ENCODE data around the gene TNS1.

TNS1 gene

GRCh38 chr2:218002143-218002844, 501 bp downstream of the TNS1 start:
- DNase-seq (ENCODE audit: extremely low read depth in 1 of 2, low read depth in 1 of 2): no peak

DNA sequence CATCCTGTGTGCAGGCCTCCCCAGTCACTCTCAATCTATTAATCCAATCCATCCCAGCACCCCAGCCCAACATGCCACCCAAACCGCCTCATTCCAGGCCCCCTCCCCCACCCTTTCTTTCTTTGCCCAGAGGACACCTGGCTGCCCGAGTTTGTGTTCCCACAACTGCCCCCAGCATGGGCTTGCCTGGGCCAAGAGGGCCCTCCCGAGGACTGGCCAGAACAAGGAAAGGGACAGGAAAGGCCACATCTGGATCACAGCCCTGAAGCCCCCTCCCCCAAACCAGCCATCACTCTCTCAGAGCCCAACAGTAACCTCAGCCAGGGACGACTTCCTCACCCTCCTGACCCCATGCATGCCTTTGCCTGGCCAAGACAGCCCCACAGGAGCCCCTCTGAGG, 1.2 kb downstream of the TNS1 start:
- DNase-seq (ENCODE audit: extremely low read depth in 1 of 2, low read depth in 1 of 2): no peak

DNA sequence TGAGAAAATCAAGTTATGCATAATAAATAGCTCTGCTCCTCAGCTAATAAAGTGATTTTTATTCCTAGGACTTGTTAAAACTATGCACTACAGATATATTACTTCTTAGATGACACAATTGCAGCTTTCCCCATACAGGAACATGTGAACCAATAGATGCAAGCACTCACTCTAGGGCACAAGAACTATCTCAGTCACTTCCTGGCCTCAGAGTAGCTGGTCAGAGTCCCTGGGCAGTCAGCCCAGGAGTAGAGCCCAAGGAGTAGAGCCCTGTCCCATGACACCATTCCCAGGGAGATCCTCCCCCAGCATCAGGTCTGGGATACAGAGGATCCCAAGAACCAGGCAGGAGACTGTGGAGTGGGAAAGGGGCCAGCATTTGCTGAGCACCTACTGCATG, 2.7 kb downstream of the TNS1 start:
- DNase-seq (ENCODE audit: extremely low read depth in 1 of 2, low read depth in 1 of 2): no peak

DNA sequence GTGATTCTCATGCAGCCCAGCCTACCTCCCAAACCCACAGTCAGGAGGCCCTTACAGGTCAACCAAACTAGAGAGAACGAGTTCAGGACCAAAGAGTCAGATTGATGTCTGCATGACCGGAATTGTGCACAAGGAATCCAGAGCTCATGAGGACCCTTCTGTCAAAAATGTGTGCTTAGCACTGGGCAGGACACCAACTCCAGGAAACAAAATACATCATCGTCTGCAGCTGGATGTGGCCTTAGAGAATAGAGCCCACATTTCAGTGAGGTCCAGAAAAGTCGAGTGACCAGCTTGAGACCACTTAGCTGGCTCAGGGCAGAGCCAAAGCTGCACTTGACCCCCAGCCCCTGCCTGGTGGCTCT, 3.2 kb downstream of the TNS1 start:
- no peak for DNase-seq (ENCODE audit: extremely low read depth in 1 of 2, low read depth in 1 of 2)

DNA sequence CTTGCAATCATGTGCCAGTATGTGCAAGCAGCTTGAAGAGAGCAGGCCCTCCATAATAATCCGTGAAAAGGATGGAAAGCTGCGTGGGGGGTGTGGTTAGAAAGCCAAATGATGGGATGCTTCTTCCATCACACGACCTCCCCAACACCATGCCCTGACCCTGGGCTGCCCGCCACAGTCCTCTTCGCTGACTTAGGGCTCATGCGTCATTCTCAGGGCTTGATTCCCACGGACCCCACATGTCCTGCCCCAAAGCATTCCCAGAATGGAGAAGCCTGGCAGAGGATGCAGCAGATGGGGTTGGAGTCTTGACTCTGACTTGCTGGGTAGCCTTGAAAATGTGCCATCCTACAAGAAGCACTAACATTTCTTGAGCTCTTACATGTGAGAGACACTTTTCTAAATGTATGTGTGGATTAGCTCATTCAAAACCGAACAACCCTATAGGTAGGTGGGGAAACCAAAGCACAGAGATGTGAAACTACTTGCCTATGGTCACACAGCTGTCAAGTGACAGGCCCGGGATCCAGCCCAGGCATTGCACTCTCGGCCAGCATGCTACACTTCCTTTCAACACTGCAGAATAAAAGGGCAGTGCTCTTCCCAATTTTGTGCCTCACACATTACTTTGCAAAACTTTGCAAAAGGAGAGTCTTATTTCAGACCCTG, 3.7 kb downstream of the TNS1 start:
- DNase-seq (ENCODE audit: extremely low read depth in 1 of 2, low read depth in 1 of 2): no peak

GRCh38 chr2:217997510-217997909, 5.3 kb downstream of the TNS1 start:
- DNase-seq (ENCODE audit: extremely low read depth in 1 of 2, low read depth in 1 of 2): no peak

DNA sequence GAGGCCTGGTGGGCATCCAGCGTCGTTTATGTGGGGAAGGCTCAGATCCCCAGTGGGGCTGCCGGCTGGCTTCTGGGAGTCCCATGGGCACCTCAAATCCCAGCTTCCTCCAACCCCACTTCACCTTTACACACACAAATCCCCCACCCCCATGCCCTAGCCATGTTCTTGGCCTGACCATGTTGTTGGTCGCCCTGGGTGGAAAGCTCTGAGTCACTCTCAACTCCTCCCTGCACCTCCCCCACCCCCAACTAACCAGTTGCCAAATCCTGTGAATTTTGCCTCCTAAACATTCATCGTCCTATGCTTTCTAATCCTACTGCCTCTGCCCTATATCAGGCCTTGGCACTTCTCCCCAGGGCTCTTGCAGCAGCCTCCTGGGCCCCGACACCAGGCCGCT, 6.4 kb downstream of the TNS1 start:
- no peak for DNase-seq (ENCODE audit: extremely low read depth in 1 of 2, low read depth in 1 of 2)

DNA sequence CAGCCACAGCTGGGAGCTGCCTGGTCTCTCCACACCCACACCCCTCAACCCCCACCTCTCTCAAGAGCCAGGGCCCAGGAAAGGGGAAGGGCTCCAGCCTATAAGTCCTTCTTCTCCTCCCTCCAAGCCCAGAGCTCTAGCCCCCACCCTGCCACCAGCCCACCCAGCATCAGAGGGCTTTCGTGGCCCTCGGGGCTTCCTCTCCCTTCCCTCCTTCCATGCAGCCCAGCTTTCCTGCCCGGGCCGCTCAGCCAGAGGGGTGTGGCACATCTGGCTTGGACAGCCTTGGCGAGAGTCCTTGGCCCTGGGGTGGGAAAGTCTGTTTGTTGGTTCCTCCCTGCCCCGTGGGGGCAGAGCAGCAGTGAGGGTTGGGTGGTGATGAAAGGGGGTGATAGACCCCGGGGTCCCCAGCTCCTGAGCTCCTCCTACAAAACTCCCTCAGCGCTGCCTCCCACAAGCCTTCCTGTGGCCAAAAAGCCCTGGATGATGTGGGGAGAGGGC, 7.0 kb downstream of the TNS1 start:
- no peak for DNase-seq (ENCODE audit: extremely low read depth in 1 of 2, low read depth in 1 of 2)

DNA sequence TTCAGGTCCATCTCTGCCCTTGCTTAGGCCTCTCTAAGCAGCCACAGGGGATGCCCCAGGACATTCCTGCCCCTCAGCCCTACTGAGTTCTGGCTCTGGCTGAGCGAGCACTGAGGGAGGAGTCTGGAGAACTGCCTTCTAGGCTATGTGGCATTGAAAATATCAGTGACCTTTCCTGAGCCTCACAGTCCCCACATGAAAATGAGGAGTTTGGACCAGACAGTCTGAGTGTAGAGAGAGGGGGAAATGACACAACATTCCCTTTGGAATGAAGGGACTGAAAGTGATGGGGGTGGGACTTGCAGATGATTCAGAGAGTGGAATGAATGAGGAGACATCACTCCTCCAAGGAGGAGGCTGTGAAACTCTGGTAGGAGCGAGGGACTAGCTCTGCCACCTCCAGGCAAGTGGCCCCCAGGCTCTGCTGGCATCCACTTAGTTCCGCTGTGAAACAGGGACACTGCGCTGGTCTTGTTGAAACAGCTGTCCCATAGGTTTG, 8.0 kb downstream of the TNS1 start:
- DNase-seq (ENCODE audit: extremely low read depth in 1 of 2, low read depth in 1 of 2): no peak

- peak; percentile 19 to 33 for DNase-seq (ENCODE audit: extremely low read depth in 1 of 2, low read depth in 1 of 2)
Measured at GRCh38 chr2:217993817-217994463, 8.9 kb downstream of the TNS1 start.

DNA sequence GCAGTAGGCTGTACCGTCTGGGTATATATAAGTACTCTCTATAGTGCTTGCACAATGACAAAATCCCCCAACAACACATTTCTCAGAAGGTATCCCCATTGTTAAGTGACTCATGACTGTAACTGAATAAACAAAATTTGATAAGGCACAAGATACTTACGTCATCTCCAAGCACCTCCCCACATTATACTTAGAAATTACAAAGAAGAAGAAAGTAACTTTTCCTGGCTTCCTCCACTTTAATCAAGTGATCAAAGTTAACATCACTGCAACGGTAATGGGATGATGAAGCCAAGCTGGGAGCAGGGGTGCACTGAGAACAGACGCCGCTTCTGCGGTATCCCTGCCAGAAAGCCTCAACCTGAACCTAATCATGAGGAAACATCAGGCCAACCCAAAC, 9.7 kb downstream of the TNS1 start:
- DNase-seq (ENCODE audit: extremely low read depth in 1 of 2, low read depth in 1 of 2): no peak

DNA sequence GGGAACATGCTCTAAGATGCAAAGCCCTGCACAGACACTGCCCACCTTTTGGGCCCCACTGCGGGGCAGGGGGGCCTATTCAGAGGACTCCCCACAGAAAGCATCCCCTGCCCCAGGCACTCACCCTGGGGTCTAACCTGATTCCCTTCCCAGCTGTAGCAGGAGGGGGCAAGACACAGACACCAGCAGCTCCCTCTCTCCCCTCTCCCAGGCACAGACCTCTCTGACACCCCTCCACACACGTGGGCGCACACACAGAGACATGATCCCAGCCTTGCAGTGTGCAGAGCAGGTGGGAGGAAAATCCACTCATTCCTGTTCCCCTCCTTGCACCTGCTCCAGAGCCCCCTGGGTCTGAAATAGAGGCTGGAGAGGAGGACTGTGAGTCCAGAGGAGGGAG, 10.7 kb downstream of the TNS1 start:
- no peak for DNase-seq (ENCODE audit: extremely low read depth in 1 of 2, low read depth in 1 of 2)

- no peak for DNase-seq (ENCODE audit: extremely low read depth in 1 of 2, low read depth in 1 of 2)
Measured at GRCh38 chr2:217990791-217991465, 11.9 kb downstream of the TNS1 start.

GRCh38 chr2:217990389-217990788, 12.4 kb downstream of the TNS1 start:
- DNase-seq (ENCODE audit: extremely low read depth in 1 of 2, low read depth in 1 of 2): no peak

DNA sequence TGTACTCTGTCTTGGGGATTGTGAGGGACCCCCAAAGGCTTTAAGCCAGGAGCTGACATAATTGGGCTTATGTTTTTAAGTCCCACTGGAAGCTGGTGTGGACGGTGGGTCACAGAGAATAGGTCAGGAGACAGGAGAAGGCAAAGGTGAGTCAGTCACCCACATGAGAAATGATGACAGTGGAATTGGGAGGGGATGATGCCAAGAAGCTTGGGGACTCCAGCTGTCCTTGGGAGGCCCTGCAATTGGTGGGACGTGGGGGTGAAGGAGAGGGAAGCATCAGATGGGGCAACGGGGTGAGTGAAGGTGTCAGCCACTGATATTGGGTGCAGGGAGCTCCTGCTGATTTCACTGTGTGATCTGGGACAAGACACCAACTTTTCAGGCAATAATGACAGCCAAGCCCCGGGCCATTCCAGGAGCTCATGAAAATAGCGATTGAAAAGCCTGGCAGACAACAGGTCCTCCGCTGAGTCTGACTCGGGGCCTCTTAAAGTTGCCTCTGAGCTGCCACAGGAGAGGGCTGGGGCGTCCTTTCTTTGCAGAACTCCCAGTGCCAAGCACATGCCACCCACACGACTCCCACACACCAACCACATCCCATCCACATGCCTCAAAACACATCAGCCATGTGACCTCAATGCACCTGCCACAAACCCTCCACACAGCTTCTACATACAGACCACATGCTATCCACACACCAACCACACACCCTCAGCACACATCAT, 13.4 kb downstream of the TNS1 start:
- no peak for DNase-seq (ENCODE audit: extremely low read depth in 1 of 2, low read depth in 1 of 2)

DNA sequence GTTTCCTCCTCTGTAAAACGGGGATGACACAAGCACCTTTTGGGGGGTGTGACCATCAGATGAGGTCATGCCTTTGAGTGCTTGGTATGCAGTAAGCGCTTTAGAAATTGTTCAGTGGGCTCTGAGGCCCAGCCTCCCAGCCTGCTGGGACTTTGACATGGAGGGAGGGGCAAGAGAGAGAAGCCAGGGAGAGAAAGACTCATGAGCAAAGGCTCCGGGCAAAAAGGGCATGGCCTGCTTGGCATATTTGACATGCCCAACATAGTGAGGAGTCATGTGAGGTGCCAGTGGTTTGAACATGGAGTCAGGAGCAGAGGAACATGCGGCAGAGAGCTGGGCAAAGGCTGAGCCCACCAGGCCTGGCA, 14.0 kb downstream of the TNS1 start:
- no peak for DNase-seq (ENCODE audit: extremely low read depth in 1 of 2, low read depth in 1 of 2)

GRCh38 chr2:217988014-217988839, 14.6 kb downstream of the TNS1 start:
- peak; percentile 37 to 61 for DNase-seq (ENCODE audit: extremely low read depth in 1 of 2, low read depth in 1 of 2)

DNA sequence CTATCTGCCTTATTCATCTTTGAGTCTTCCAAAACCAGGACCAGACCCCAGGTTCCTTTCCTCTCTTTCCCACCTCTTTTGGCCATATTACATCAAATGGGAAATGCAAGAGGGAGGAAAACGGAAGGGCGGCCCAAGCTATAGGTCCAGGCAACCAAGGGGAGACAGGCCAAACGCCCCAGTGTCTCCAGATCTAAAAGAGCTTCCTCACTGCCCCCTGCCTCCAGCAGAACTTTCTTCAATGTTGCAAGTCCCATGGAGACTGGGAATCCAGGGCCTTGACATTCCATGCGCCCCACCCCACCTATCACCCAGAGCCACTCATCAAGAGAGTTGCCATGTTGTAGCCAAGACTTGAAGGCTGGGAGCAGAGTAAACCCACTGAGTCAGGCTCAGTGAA, 15.4 kb downstream of the TNS1 start:
- DNase-seq (ENCODE audit: extremely low read depth in 1 of 2, low read depth in 1 of 2): no peak

DNA sequence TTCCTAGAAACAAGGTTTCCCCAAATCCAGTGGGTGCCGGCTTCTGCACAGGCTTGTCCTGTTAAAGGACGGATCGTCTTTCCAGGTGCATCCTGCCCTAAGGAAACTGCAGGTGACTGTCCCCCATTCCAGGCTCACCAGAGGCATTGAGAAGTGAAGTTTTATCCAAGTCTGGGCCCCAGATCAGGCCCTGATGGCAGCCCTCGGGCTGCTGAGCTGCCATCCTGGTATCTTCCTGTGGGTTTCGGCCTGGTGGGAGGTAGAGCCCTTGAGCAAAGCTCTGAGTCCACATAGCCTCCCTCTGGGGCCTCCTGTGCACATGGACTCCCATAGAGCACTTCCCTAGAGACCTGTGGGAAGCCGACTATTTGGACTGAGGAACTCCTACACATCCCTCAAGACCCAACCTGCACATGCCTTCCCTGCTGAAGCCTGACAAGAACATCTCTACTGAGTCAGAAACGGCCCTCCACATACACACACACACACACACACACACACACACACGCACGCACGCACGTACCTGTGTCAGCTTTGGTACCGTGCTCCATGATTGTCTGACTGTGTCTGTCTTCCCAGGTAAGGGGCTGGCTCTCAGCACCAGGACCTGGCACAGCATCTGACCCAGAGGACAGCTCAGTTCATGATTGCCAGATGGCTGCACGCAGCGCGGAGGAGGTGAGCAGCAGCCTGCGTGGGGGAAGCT, 16.4 kb downstream of the TNS1 start:
- no peak for DNase-seq (ENCODE audit: extremely low read depth in 1 of 2, low read depth in 1 of 2)
